ENCODE measurements around the gene KRTAP5-2.
"Not testable (repeated sequence)": the region's sequence is repeated elsewhere in the genome, so short reads cannot be mapped to it uniquely, and the experiment has no call there.

Gene KRTAP5-2, protein sequence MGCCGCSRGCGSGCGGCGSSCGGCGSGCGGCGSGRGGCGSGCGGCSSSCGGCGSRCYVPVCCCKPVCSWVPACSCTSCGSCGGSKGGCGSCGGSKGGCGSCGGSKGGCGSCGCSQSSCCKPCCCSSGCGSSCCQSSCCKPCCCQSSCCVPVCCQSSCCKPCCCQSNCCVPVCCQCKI

DNA sequence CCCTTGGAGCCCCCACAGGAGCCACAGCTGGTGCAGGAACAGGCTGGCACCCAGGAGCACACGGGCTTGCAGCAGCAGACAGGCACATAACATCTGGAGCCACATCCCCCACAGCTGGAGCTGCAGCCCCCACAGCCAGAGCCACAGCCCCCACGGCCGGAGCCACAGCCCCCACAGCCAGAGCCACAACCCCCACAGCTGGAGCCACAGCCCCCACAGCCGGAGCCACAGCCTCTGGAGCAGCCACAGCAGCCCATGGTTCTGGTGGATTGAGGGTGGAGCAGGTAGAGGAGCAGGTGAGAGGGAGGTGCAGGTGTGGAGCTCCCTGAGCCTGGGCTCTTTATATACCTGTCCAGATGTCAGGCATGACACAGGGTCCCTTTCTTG, at the start of gene KRTAP5-2:
TSS of gene KRTAP5-2 (minus strand) at position 301 of the 387 bp plus-strand sequence. CDS start at position 257, 44 bp downstream.
- ChIA-PET POLR2A (no interaction called here), CTCF (interaction anchor here (0.7 to 4.2 kb wide), 4 partner anchors 19 to 48 kb away, joined by 3 to 27 read pairs (median 10); no protein-coding TSS in a partner anchor)
- TF ChIP-seq, protein P1, sequence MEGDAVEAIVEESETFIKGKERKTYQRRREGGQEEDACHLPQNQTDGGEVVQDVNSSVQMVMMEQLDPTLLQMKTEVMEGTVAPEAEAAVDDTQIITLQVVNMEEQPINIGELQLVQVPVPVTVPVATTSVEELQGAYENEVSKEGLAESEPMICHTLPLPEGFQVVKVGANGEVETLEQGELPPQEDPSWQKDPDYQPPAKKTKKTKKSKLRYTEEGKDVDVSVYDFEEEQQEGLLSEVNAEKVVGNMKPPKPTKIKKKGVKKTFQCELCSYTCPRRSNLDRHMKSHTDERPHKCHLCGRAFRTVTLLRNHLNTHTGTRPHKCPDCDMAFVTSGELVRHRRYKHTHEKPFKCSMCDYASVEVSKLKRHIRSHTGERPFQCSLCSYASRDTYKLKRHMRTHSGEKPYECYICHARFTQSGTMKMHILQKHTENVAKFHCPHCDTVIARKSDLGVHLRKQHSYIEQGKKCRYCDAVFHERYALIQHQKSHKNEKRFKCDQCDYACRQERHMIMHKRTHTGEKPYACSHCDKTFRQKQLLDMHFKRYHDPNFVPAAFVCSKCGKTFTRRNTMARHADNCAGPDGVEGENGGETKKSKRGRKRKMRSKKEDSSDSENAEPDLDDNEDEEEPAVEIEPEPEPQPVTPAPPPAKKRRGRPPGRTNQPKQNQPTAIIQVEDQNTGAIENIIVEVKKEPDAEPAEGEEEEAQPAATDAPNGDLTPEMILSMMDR (IDR thresholded peaks at IDR 0.05; ENCODE audit: control extremely low read depth, extremely low read depth, low read depth, missing control alignments): no peak
- DNase-seq (ENCODE audit: extremely low spot score): no peak

DNA sequence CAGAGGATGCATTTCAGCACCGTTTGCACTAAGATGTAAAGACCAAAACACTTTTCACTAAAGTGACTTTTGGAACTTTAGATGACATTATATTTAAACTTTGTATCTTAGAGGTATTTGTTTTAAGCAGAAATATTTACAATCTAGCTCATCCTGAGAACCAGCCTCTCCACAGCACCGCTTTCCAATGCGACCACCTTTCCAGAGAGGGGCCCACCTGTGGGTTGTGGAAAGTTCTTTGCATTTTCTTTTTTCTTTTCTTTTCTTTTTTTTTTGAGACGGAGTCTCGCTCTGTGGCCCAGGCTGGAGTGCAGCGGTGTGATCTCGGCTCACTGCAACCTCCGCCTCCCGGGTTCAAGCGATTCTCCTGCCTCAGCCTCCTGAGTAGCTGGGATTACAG, 48.4 kb upstream of the KRTAP5-2 start:
- CTCF ChIA-PET: interaction anchor here (1.1 to 2.1 kb wide), 4 partner anchors 14 to 186 kb away, joined by 3 to 7 read pairs (median 5); no protein-coding TSS in a partner anchor
- DNase-seq (ENCODE audit: extremely low spot score); POLR2A ChIA-PET: not testable (repeated sequence)

DNA sequence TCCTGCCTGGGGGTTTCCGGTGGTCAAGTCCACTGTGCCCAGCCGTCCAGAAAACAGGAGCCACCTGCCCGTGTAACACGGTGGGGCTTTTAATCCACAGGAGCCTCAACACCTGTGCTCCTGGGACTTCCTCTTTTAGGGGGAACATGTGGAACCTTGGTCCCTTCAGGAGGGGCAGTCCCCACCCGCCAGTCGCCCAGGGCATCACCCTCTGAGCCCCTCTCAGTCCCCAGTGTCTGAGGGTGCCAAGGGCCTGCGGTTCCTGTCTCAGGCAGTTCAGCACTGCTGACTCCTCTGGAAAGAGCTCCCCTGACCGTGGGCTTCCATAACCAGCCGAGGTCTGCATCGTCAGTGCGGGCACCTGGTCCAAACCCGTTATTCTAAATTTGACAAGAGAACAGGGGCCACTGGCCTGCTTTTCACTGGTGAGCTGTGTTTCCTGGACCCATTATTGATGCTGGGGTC, 47.3 kb upstream of the KRTAP5-2 start:
- CTCF ChIA-PET: interaction anchor here (1.1 to 2.0 kb wide), 2 partner anchors 35 to 188 kb away, joined by 3 to 7 read pairs; no protein-coding TSS in a partner anchor
- TF ChIP-seq, protein P1 (IDR thresholded peaks at IDR 0.05; ENCODE audit: control extremely low read depth, extremely low read depth, low read depth, missing control alignments): no peak
- POLR2A ChIA-PET: no interaction called here
- no peak for DNase-seq (ENCODE audit: extremely low spot score)

DNA sequence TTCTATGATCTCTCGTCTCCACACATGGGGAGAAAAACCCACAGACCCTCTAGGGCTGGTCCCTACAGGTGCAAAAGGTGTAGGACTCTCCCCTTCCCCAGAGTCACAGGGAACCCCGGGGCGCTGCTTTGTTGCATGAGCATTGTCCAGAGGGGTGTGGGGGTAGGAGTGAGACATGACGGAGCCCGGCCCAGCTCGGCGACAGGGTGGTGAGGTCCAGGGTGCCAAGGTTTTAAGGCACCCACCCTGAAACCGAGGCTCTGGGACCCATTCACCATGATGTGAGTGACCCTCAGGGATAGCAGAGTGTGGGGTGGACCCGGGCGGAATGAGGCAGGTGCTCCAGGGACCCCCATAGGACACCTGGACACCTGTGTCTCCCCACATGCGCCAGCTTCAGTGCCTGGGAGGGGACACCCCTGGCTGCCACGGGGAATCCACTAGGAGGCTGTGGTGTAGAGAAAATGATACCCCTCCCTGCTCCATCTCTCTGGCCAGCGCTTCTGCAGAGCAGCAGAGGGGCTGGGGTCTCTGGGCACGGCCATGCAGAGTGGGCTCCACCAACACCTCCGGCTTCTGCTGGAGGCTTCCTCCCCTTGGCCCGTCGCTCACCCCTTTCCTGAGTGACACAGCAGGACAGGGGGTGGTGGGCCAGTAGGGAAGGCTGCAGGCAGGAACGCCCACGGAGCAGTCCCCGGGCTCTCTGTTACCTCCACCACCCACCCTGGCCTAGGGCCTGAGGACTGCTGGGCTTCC, 46.7 kb upstream of the KRTAP5-2 start:
- DNase-seq (ENCODE audit: extremely low spot score): no peak
- TF ChIP-seq, protein P1 (IDR thresholded peaks at IDR 0.05; ENCODE audit: control extremely low read depth, extremely low read depth, low read depth, missing control alignments): no peak
- CTCF ChIA-PET: interaction anchor here (0.7 to 8.4 kb wide), 3 partner anchors 7 to 188 kb away, joined by 3 to 62 read pairs (median 7); no protein-coding TSS in a partner anchor
- POLR2A ChIA-PET: no interaction called here

DNA sequence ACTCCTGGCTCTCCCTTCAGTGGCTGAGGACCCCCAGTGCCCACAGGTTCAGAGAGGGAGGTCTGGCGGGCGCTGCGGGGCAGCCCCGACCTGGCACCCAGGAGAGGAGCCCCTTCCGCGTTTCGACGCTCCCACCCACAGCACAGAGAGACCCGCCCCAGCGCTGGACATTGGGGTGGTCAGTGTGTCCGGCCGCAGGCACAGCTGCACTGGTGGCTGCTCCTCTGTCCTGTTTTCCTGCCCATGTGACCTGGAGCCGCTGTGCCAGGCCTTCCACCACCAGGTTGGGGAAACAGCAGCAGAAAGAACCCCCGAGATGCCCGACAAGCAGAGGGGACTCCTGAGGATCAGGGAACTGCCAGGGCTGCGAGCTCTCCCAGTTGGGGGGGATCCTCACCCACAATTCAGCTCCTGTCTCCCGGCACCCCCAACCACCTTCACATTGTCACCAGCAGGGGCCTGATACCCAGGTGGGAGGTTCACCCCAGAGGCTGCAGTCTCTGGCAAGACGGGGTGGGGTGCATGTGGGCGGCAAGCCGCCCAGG, 45.1 kb upstream of the KRTAP5-2 start:
- no peak for DNase-seq (ENCODE audit: extremely low spot score)
- CTCF ChIA-PET: interaction anchor here (0.6 to 8.4 kb wide), 3 partner anchors 9 to 358 kb away, joined by 3 to 62 read pairs (median 3); no protein-coding TSS in a partner anchor
- POLR2A ChIA-PET: no interaction called here
- TF ChIP-seq, protein P1 (IDR thresholded peaks at IDR 0.05; ENCODE audit: control extremely low read depth, extremely low read depth, low read depth, missing control alignments): no peak

DNA sequence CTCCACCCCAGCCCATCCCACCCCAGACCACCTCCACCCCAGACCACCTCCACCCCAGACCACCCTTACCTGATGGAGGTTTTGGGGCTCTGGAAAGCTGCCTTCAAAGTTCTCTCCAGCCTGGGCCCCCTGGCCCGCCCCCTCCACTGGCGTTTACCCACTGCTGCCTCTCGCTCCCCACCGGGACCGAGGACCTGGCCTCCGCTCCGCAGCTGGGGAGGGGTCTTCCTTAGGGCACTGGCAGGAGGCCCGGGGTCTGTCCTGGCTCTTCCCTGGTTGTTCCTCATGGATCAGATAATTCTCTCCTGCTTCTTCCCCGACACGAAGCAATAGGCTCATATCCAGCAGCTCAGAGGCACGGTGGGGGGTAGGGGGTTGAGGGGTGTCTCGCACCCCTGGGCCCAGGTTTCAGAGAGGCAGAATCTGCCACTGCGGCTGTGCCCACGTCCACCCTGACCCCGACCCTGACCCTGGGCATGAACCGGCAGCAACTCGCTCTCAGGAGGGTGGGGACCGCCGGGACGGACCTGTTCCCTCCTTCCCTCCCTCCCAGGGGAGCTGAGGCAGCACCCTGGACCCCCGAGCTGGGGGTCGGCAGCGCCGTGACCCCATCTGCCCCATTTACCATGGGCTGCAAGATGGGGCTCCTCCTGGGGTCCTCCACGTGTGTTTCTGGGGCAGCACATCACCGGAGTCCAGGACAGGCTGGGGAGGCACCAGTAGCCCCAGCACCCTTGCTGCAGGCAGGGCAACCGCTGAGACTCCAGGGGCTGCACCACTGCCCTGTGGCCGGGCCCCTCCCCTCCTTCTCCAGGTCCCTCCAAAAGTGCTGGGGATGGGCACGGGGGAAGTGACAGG, 44.4 kb upstream of the KRTAP5-2 start:
- ChIA-PET POLR2A (no interaction called here), CTCF (interaction anchor here (1.2 to 8.4 kb wide), 2 partner anchors 9 to 359 kb away, joined by 3 to 62 read pairs; no protein-coding TSS in a partner anchor)
- no peak for DNase-seq (ENCODE audit: extremely low spot score)
- TF ChIP-seq, protein P1 (IDR thresholded peaks at IDR 0.05; ENCODE audit: control extremely low read depth, extremely low read depth, low read depth, missing control alignments): no peak
